ENCODE data around the gene OR2J3. TPM values are rescaled to one million over a fixed set of nuclear protein-coding genes. Genes with fewer than 3 reads are reported as not detected.

Gene OR2J3
- total RNA-seq, 1 experiment from 2014 or later, result not detected

DNA sequence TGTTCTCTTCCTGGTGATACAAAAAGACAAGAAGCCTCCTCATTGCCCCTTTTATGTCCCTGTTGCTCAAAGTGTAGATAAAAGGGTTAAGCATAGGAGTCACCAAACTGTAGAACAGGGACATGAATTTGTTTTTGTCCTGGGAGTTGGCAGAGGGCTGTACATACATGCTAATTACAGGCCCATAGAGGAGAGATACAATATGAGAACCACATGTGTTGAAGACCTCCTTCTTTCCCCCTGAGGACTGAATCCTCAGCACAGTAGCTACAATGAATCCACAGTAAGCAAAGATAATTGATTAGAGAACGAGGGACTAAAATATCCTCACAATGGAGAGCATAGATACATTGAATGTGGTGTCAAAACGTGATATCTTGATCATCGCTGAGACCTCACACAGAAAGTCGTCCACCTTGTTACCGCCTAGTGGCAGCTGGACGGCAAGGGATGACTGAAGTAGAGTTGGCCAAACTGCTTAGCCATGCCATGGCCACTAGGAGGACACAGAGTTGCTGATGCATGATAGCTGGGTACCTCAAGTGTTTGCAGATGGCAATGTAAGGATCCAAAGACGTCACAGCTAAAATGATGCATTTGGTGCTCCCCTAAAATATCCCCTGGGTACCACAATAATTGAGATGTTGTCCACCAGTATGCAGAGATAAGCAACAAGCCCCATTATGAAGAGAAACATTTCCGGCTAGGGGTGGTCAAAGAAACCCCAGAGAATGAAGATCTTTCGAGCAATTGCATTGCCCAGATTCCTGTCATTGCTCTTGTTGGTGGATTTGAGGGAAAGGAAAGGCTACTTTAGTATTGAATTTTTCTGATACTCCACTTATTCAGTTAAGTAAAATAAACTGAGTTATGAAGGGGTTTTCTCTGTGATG, 35.8 kb upstream of the OR2J3 start:
- Histone ChIP-seq H3K4me3 (replicated peaks in 1 of 2; ENCODE audit: low read depth in 1 of 2, low read length in 2 of 2) (no peak overlapping the region), H2AFZ (ENCODE audit: low read depth, low read length, poor library complexity, severe bottlenecking) (peak overlapping the region; percentile 28), H3K79me2 (ENCODE audit: insufficient read depth, low read length) (no peaks in the 10 kb centered on the region), H3K4me2 (ENCODE audit: low read length) (peak overlapping the region; percentile 23), H3K4me1 (ENCODE audit: control insufficient read depth in 1 of 2, insufficient read depth in 2 of 2, low read length in 2 of 2) (peaks cover 0 to 3% of the 10 kb centered on the region in 2 experiments; a peak in 1 of 4 replicates), H3K9me3 (ENCODE audit: control insufficient read depth in 1 of 2, insufficient read depth in 1 of 2, low read depth in 1 of 2, low read length in 2 of 2) (no peaks in the 10 kb centered on the region), H3K9me2 (ENCODE audit: insufficient read depth) (no peaks in the 10 kb centered on the region), H3K27me3 (ENCODE audit: insufficient read depth, low read length) (0 out of 2 replicates have a peak, but pooled peaks cover 4% of the 10 kb centered on the region), H3K27ac (ENCODE audit: low read depth, low read length) (no peak overlapping the region), H4K20me1 (ENCODE audit: insufficient read depth) (no peaks in the 10 kb centered on the region), H3K9ac (ENCODE audit: low read length) (no peak overlapping the region), H3K36me3 (ENCODE audit: control insufficient read depth in 1 of 2, insufficient read depth in 2 of 2, low read length in 2 of 2) (no peaks in the 10 kb centered on the region)
- no TSS peak for BruUV-seq (replicated peaks)
- ChIA-PET RAD21 (ENCODE audit: low non-redundant PET in 1 of 2, low total read pairs in 2 of 2, uncharacterized antibody in 2 of 2, unreplicated experiment in 2 of 2) (no interaction called here), POLR2A (no interaction called here), CTCF (interaction anchor here (0.6 to 1.1 kb wide), 8 partner anchors 12 to 1524 kb away, joined by 3 to 10 read pairs (median 4); no protein-coding TSS in a partner anchor)
- intact Hi-C loops (cut with micrococcal nuclease), result no loop called here
- DNase-seq (ENCODE audit: low read depth, low spot score) (peak; percentile 51), ATAC-seq (peak; percentile 100)
- TF ChIP-seq, protein P1, sequence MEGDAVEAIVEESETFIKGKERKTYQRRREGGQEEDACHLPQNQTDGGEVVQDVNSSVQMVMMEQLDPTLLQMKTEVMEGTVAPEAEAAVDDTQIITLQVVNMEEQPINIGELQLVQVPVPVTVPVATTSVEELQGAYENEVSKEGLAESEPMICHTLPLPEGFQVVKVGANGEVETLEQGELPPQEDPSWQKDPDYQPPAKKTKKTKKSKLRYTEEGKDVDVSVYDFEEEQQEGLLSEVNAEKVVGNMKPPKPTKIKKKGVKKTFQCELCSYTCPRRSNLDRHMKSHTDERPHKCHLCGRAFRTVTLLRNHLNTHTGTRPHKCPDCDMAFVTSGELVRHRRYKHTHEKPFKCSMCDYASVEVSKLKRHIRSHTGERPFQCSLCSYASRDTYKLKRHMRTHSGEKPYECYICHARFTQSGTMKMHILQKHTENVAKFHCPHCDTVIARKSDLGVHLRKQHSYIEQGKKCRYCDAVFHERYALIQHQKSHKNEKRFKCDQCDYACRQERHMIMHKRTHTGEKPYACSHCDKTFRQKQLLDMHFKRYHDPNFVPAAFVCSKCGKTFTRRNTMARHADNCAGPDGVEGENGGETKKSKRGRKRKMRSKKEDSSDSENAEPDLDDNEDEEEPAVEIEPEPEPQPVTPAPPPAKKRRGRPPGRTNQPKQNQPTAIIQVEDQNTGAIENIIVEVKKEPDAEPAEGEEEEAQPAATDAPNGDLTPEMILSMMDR (IDR thresholded peaks at IDR 0.05 in 2 of 3, conservative IDR thresholded peaks at IDR 0.05 in 1 of 3; ENCODE audit: borderline replicate concordance in 1 of 3, insufficient read depth in 1 of 3, low read depth in 2 of 3, low read length in 2 of 3), result peak; percentile 87 to 96 (median 92)
- TF ChIP-seq POLR2AphosphoS5 (IDR thresholded peaks at IDR 0.05; ENCODE audit: low read depth, low read length) (no peak), RAD21 (IDR thresholded peaks at IDR 0.05; ENCODE audit: low read depth) (peak; percentile 55), EZH2phosphoT487 (IDR thresholded peaks at IDR 0.05; ENCODE audit: borderline replicate concordance) (no peak), YY1 (IDR thresholded peaks at IDR 0.05; ENCODE audit: extremely low read depth, insufficient replicate concordance, low read depth, low read length) (no peak), JUND (IDR thresholded peaks at IDR 0.05) (no peak), CBX3 (IDR thresholded peaks at IDR 0.05; ENCODE audit: low read depth) (peak; percentile 79; the same call in 1 of the 2 replicates), EZH2 (IDR thresholded peaks at IDR 0.05) (no peak), ZNF274 (IDR thresholded peaks at IDR 0.05; ENCODE audit: low read depth, low read length) (no peak)
- TF ChIP-seq, protein P2, sequence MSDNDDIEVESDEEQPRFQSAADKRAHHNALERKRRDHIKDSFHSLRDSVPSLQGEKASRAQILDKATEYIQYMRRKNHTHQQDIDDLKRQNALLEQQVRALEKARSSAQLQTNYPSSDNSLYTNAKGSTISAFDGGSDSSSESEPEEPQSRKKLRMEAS (IDR thresholded peaks at IDR 0.05), result peak; percentile 65

Data from HCT116 (cell line).